Brain pericyte (primary cell): ENCODE measurements around the gene KATNB1.
"Not testable (repeated sequence)": the region's sequence is repeated elsewhere in the genome, so short reads cannot be mapped to it uniquely, and the experiment has no call there.

Experiments
- DNase-seq: peaks from one replicate; pipeline ENCODE4 v3.0.0-alpha.2; 2012; ENCODE audit warnings: low read depth, low spot score

KATNB1 gene

GRCh38 chr16:57701759-57702371, 33.7 kb upstream of the KATNB1 start:
- no peak for DNase-seq

GRCh38 chr16:57703416-57704010, 32.1 kb upstream of the KATNB1 start:
- DNase-seq: no peak

- DNase-seq: no peak
Measured at GRCh38 chr16:57704011-57704904, 31.3 kb upstream of the KATNB1 start.

- DNase-seq: no peak
Measured at GRCh38 chr16:57704905-57705852, 30.4 kb upstream of the KATNB1 start.

GRCh38 chr16:57706717-57707116, 28.9 kb upstream of the KATNB1 start:
- no peak for DNase-seq

- no peak for DNase-seq
Measured at GRCh38 chr16:57707331-57707730, 28.2 kb upstream of the KATNB1 start.

DNA sequence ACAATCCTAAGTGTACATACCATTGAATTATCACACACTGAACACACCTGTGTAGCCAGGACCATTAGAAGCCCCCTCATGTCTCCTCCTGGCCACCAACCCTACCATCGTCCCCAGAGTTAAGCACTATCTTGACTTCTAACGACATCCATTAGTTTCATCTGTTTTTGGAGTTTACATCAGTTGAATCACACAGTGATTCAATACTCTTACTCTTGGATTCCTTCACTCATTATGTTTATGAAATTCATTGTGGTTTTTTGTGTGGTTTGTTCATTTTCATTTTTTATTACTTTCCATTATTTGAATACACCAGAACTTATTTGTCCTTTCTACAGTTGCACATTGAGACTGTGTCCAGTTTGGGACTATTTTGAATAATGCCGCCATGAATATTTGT, 27.4 kb upstream of the KATNB1 start:
- DNase-seq: no peak

- no peak for DNase-seq
Measured at GRCh38 chr16:57709663-57710062, 25.9 kb upstream of the KATNB1 start.

GRCh38 chr16:57711346-57711745, 24.2 kb upstream of the KATNB1 start:
- DNase-seq: no peak

GRCh38 chr16:57711993-57712392, 23.6 kb upstream of the KATNB1 start:
- DNase-seq: no peak

- not testable (repeated sequence) for DNase-seq
Measured at GRCh38 chr16:57712569-57712968, 23.0 kb upstream of the KATNB1 start.

- DNase-seq: no peak
Measured at GRCh38 chr16:57713596-57713995, 22.0 kb upstream of the KATNB1 start.

- no peak for DNase-seq
Measured at GRCh38 chr16:57714047-57714446, 21.5 kb upstream of the KATNB1 start.

DNA sequence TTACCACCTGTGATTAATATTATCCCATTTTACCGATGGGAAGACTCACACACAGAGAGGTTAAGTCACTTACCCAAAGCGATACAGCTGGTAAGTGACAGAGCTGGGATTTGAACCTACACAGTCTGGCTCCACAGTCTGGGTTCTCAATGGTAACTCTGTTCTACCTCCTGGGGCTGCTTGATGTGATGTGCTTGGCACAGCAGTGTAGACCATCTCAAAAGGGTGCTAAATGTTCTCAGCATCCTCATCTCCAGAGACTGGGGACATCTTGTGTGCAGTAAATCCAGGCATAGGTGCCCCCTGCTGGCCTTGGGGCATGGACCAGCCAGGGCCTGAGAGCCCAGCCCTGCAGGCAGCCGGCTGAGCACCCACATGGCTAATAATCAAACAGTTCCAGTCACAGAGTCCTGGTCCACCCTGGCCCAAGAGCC, 15.4 kb upstream of the KATNB1 start:
- no peak for DNase-seq

DNA sequence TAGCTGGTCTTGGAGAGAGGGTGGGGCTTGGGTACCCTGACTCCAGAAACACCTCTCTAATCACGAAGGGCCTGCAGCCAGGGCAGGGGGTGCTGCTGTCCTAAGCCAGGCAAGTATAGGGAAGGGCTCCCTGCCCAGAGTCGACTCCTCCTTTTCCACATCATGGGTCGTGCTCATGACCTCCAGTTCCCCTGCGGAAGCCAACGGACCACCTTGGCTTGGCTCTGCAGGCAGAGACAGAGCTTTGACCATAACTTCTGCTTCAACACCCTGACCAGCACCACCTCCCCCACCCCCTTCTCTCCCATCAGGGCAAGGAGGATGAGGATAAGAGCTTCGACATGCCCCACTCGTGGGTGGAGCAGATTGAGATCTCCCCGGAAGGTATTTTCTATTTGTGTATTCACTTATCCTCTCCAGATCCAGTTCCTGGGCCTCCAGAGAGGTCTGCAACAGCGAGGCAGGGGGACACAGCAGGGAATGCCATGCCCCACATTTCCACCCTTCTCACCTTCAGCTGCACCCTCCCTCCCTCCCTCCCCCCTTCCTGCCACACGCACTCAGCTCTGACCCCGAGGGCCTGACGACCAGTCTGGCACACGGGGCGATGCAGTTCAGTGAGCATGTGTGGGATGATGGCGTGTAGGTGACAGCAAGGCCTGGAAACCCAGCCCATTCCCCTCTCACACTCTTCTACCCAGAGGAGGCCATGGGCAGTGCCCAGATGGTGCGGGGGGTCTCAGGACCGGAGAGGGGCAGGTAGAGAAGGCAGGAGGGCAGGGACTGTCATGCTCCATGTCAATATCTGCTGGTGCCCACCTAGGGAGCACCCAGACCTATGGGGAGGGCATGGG, 14.0 kb upstream of the KATNB1 start:
- no peak for DNase-seq

DNA sequence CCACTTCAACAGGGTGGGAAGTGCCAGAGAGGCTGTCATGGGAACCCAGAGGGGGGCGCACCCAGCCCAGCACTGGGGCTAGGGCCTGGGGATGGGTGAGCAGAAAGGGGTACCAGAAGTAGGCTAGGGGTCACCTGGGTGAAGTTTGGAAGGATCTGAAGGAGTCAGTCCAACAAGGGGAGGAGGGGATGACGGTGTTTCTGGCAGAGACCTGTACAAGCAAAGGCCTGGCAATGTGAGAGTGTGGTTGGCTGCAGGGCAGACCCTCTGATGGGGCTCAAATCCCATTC, 13.4 kb upstream of the KATNB1 start:
- no peak for DNase-seq

DNA sequence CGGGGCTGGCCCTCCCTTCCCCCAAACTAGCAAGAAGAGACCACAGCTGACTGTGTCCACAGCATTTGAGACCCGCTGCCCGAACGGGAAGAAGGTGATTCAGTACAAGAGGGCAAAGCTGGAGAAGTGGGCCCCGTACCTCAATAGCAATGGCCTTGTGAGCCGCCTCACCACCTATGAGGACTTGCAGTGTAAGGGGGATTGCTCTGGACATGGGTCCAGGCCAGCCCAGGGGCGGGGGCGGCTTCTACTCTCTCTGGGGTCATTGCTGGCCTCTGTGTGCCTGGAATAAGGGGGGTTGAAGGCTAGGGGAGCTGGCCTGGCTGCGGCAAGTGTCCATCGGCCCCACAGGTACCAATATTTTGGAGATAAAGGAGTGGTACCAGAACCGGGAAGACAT, 12.9 kb upstream of the KATNB1 start:
- no peak for DNase-seq

GRCh38 chr16:57723170-57723569, 12.4 kb upstream of the KATNB1 start:
- DNase-seq: no peak

DNA sequence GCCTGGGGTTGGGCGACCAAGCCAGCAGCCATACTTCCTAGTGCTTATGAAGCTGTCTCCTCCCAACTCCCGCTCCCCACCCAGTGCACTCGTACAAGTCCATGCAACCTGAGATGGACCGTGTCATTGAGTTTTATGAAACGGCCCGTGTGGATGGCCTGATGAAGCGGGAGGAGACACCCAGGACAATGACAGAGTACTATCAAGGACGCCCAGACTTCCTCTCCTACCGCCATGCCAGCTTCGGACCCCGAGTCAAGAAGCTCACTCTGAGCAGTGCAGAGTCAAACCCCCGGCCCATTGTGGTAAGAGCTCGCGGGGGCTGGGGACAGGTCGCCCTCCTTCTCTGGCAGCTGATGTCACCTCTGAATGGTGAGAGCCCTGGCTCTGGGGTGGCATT, 11.0 kb upstream of the KATNB1 start:
- DNase-seq: no peak

- no peak for DNase-seq
Measured at GRCh38 chr16:57725151-57725550, 10.4 kb upstream of the KATNB1 start.

DNA sequence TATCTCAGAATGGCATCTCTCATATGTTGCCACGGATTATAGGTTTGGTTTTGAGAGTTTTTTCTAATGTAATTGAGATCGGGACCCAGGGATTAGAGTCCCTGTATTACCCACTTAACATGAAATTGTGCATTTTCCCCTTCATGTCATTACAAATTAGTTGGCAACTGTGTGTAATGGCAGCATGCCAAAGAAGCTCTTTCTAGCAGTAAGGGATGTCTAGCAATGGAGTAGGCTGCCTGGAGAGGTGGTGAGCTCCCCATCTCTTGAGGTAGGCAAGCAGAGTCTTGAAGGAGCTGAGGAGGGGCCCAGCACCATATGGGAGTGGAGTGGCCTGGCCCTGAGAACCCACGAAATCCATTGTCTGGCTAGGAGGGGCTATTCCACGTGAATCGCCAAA, 10.0 kb upstream of the KATNB1 start:
- DNase-seq: no peak
